SU-DHL-6 (cell line): Measurements from ENCODE around the gene STAB1.

Experiments
- H2AFZ ChIP-seq: fragments of 200-600 bp; sonication (generic); 2 replicates; pipeline ENCODE4 v1.6.1; 2014; ENCODE audit warnings: low read depth, mild to moderate bottlenecking, moderate library complexity, mixed read lengths, antibody characterized with exemption, low read length; ENCODE audit not compliant: severe bottlenecking
- H3F3A ChIP-seq: fragments of 200-600 bp; shearing (Covaris generic); 2 replicates; pipeline ENCODE4 v1.6.0; 2016; ENCODE audit warnings: antibody characterized with exemption, mild to moderate bottlenecking; ENCODE audit not compliant: insufficient read depth
- H3K27ac ChIP-seq: fragments of 200-600 bp; sonication (generic); 2 replicates; pipeline ENCODE4 v1.5.1; 2016; ENCODE audit warnings: low read depth, mild to moderate bottlenecking, low read length, moderate library complexity, mixed read lengths
- H3K27me3 ChIP-seq: fragments of 200-600 bp; sonication (generic), shearing (Covaris generic); 2 replicates; pipeline ENCODE4 v1.6.0; 2014; ENCODE audit warnings: mild to moderate bottlenecking, low read length
- H3K36me3 ChIP-seq: fragments of 200-600 bp; sonication (generic); 2 replicates; pipeline ENCODE4 v1.6.1; 2014; ENCODE audit warnings: mild to moderate bottlenecking, low read length, mixed read lengths
- H3K4me2 ChIP-seq: fragments of 300-600, 200-600 bp; shearing (Covaris generic), sonication (generic); 2 replicates; pipeline ENCODE4 v1.6.0; 2014; ENCODE audit warnings: low read length, low read depth, mild to moderate bottlenecking; ENCODE audit not compliant: poor library complexity, severe bottlenecking
- H3K4me3 ChIP-seq: fragments of 200-600 bp; sonication (generic); 2 replicates; pipeline ENCODE4 v1.5.1; 2014; ENCODE audit warnings: antibody characterized with exemption, low read length, mild to moderate bottlenecking, mixed read lengths; ENCODE audit not compliant: insufficient read depth, poor library complexity, severe bottlenecking
- H3K79me2 ChIP-seq: fragments of 200-600 bp; sonication (generic); 2 replicates; pipeline ENCODE4 v1.6.1; 2014; ENCODE audit warnings: mild to moderate bottlenecking, low read length, moderate library complexity; ENCODE audit not compliant: insufficient read depth
- H3K9ac ChIP-seq: fragments of 200-600 bp; sonication (generic); 2 replicates; pipeline ENCODE4 v1.7.0; 2014; ENCODE audit warnings: mild to moderate bottlenecking, low read length
- H3K9me2 ChIP-seq: fragments of 200-600 bp; sonication (generic); replicated peaks from 2 replicates; pipeline ENCODE4 v1.6.1; 2014; ENCODE audit warnings: low read length; ENCODE audit not compliant: insufficient read depth
- H3K9me3 ChIP-seq: fragments of 200-600 bp; sonication (generic); 2 replicates; pipeline ENCODE4 v1.6.1; 2014; ENCODE audit warnings: low read length, mixed read lengths; ENCODE audit not compliant: insufficient read depth
- H4K20me1 ChIP-seq: fragments of 200-600 bp; sonication (generic); 2 replicates; pipeline ENCODE4 v1.6.1; 2014; ENCODE audit warnings: low read depth, mild to moderate bottlenecking, antibody characterized with exemption, low read length, moderate library complexity, mixed read lengths
- CTCF ChIP-seq: fragments of 200-600 bp; sonication (generic); IDR thresholded peaks from one replicate; pipeline ENCODE4 v1.5.1; 2017; ENCODE audit warnings: antibody characterized with exemption, mild to moderate bottlenecking, low read length, moderate library complexity; ENCODE audit not compliant: insufficient read depth, poor library complexity, severe bottlenecking
- EZH2phosphoT487 ChIP-seq: fragments of 200-600 bp; sonication (generic), shearing (Covaris generic); conservative IDR thresholded peaks from 2 replicates; pipeline ENCODE4 v1.6.1; 2018; ENCODE audit warnings: mild to moderate bottlenecking, antibody characterized with exemption, low read length, moderate library complexity, mixed read lengths

Gene STAB1

GRCh38 chr3:52572221-52572620 lies 77.1 kb downstream of the STAB1 start:
- Histone ChIP-seq H3K4me3 (no peak overlapping the region), H3K79me2 (no peaks in the 10 kb centered on the region), H3F3A (0 out of 2 replicates have a peak, but pooled peaks cover 1% of the 10 kb centered on the region), H2AFZ (no peak overlapping the region), H3K4me2 (no peak overlapping the region), H3K9ac (no peak overlapping the region), H3K9me2 (no peaks in the 10 kb centered on the region), H4K20me1 (no peaks in the 10 kb centered on the region), H3K36me3 (peaks cover 14% of the 10 kb centered on the region; the same call in 1 of the 2 replicates), H3K9me3 (no peaks in the 10 kb centered on the region), H3K27me3 (no peaks in the 10 kb centered on the region), H3K27ac (no peak overlapping the region)
- TF ChIP-seq CTCF (no peak), EZH2phosphoT487 (no peak)
